B cell (primary cell): ENCODE measurements around the gene PRKCQ.

Experiments used
- EZH2 ChIP-seq: IDR thresholded peaks from 2 replicates; pipeline ENCODE4 v1.6.1; 2012; ENCODE audit warnings: borderline replicate concordance, low read depth, mild to moderate bottlenecking, moderate library complexity, low read length; ENCODE audit not compliant: insufficient read depth, poor library complexity, severe bottlenecking
- TF ChIP-seq, protein P1 (sequence below): fragments of 200-600 bp; IDR thresholded peaks from one replicate; pipeline ENCODE4 v1.8.0; 2022; ENCODE audit warnings: antibody characterized with exemption, mild to moderate bottlenecking

- TF ChIP-seq, protein P1, sequence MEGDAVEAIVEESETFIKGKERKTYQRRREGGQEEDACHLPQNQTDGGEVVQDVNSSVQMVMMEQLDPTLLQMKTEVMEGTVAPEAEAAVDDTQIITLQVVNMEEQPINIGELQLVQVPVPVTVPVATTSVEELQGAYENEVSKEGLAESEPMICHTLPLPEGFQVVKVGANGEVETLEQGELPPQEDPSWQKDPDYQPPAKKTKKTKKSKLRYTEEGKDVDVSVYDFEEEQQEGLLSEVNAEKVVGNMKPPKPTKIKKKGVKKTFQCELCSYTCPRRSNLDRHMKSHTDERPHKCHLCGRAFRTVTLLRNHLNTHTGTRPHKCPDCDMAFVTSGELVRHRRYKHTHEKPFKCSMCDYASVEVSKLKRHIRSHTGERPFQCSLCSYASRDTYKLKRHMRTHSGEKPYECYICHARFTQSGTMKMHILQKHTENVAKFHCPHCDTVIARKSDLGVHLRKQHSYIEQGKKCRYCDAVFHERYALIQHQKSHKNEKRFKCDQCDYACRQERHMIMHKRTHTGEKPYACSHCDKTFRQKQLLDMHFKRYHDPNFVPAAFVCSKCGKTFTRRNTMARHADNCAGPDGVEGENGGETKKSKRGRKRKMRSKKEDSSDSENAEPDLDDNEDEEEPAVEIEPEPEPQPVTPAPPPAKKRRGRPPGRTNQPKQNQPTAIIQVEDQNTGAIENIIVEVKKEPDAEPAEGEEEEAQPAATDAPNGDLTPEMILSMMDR: no peak
- no peak for TF ChIP-seq EZH2
Observed at GRCh38 chr10:6563075-6563474, 17.0 kb downstream of the PRKCQ start.
